DOHH2 (cell line): ENCODE measurements around the gene RAI1.

Experiments used
- H3F3A ChIP-seq: fragments of 200-600 bp; sonication (generic), shearing (Covaris generic); 2 replicates; pipeline ENCODE4 v1.6.0; 2016; ENCODE audit warnings: antibody characterized with exemption, mild to moderate bottlenecking; ENCODE audit not compliant: control insufficient read depth, insufficient read depth
- H3K27ac ChIP-seq: fragments of 200-600 bp; sonication (generic); 2 replicates; pipeline ENCODE4 v1.5.1; 2014; ENCODE audit warnings: low read depth, mild to moderate bottlenecking, low read length, moderate library complexity
- H3K27me3 ChIP-seq: fragments of 200-600 bp; sonication (generic); 2 replicates; pipeline ENCODE4 v1.6.1; 2014; ENCODE audit warnings: mild to moderate bottlenecking, low read length, mixed read lengths; ENCODE audit not compliant: control insufficient read depth
- H3K36me3 ChIP-seq: fragments of 200-600 bp; sonication (generic); 2 replicates; pipeline ENCODE4 v1.6.1; 2014; ENCODE audit warnings: mild to moderate bottlenecking, low read length, moderate library complexity, mixed read lengths; ENCODE audit not compliant: control insufficient read depth
- H3K4me1 ChIP-seq: fragments of 200-600 bp; sonication (generic); 2 replicates; pipeline ENCODE4 v1.6.1; 2014; ENCODE audit warnings: mild to moderate bottlenecking, low read length, mixed read lengths; ENCODE audit not compliant: control insufficient read depth
- H3K4me2 ChIP-seq: fragments of 200-600 bp; sonication (generic); 2 replicates; pipeline ENCODE4 v1.6.0; 2014; ENCODE audit warnings: mild to moderate bottlenecking, low read length, moderate library complexity
- H3K4me3 ChIP-seq: fragments of 200-600 bp; sonication (generic); 2 replicates; pipeline ENCODE4 v1.5.1; 2014; ENCODE audit warnings: mild to moderate bottlenecking, low read length, mixed read lengths
- H3K79me2 ChIP-seq: fragments of 200-600 bp; sonication (generic); 2 replicates; pipeline ENCODE4 v1.6.1; 2014; ENCODE audit warnings: mild to moderate bottlenecking, low read length, mixed read lengths; ENCODE audit not compliant: control insufficient read depth
- H3K9me2 ChIP-seq: fragments of 200-600 bp; sonication (generic); replicated peaks from 2 replicates; pipeline ENCODE4 v1.6.1; 2014; ENCODE audit warnings: mild to moderate bottlenecking, low read length, mixed read lengths; ENCODE audit not compliant: control insufficient read depth
- H3K9me3 ChIP-seq: fragments of 200-600 bp; sonication (generic); 2 replicates; pipeline ENCODE4 v1.6.1; 2014; ENCODE audit warnings: antibody characterized with exemption, low read length, mixed read lengths; ENCODE audit not compliant: control insufficient read depth, insufficient read depth
- H4K20me1 ChIP-seq: fragments of 200-600 bp; sonication (generic); 2 replicates; pipeline ENCODE4 v1.6.0; 2014; ENCODE audit warnings: low read depth, mild to moderate bottlenecking, antibody characterized with exemption, low read length, moderate library complexity; ENCODE audit not compliant: control insufficient read depth, insufficient read depth
- EZH2phosphoT487 ChIP-seq: fragments of 200-600 bp; sonication (generic); IDR thresholded peaks from 2 replicates; pipeline ENCODE4 v1.6.1; 2017; ENCODE audit warnings: borderline replicate concordance, mild to moderate bottlenecking, antibody characterized with exemption, low read length, moderate library complexity, mixed read lengths
- TF ChIP-seq, protein P1 (sequence below): fragments of 200-600 bp; sonication (generic); IDR thresholded peaks from one replicate; pipeline ENCODE4 v1.5.1; 2014; ENCODE audit warnings: antibody characterized with exemption, mild to moderate bottlenecking, low read depth, low read length; ENCODE audit not compliant: poor library complexity, severe bottlenecking

Gene RAI1

DNA sequence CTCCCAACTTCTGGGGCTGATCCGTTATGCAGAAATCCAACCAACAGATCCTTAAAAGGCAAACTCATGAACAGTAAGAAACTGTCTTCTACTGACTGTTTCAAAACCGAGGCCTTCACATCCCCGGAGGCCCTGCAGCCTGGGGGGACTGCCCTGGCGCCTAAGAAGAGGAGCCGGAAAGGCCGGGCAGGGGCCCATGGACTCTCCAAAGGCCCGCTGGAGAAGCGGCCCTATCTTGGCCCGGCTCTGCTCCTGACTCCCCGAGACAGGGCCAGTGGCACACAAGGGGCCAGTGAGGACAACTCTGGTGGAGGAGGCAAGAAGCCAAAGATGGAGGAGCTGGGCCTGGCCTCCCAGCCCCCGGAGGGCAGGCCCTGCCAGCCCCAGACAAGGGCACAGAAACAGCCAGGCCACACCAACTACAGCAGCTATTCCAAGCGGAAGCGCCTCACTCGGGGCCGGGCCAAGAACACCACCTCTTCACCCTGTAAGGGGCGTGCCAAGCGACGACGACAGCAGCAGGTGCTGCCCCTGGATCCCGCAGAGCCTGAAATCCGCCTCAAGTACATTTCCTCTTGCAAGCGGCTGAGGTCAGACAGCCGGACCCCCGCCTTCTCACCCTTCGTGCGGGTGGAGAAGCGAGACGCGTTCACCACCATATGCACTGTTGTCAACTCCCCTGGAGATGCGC is 116.0 kb downstream of the RAI1 start:
- H3F3A ChIP-seq, result no peaks in the 10 kb centered on the region
- no peak overlapping the region for H3K4me3 ChIP-seq
- H3K79me2 ChIP-seq, result no peaks in the 10 kb centered on the region; the same call in 1 of the 2 replicates
- no peak overlapping the region for H3K4me2 ChIP-seq
- H3K9me3 ChIP-seq, result no peaks in the 10 kb centered on the region
- H3K27me3 ChIP-seq, result no peaks in the 10 kb centered on the region
- no peak overlapping the region for H3K27ac ChIP-seq
- no peak for TF ChIP-seq EZH2phosphoT487
- TF ChIP-seq, protein P1, sequence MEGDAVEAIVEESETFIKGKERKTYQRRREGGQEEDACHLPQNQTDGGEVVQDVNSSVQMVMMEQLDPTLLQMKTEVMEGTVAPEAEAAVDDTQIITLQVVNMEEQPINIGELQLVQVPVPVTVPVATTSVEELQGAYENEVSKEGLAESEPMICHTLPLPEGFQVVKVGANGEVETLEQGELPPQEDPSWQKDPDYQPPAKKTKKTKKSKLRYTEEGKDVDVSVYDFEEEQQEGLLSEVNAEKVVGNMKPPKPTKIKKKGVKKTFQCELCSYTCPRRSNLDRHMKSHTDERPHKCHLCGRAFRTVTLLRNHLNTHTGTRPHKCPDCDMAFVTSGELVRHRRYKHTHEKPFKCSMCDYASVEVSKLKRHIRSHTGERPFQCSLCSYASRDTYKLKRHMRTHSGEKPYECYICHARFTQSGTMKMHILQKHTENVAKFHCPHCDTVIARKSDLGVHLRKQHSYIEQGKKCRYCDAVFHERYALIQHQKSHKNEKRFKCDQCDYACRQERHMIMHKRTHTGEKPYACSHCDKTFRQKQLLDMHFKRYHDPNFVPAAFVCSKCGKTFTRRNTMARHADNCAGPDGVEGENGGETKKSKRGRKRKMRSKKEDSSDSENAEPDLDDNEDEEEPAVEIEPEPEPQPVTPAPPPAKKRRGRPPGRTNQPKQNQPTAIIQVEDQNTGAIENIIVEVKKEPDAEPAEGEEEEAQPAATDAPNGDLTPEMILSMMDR, result no peak
- H3K4me1 ChIP-seq, result peaks cover under 1% of the 10 kb centered on the region
- peaks cover 45% of the 10 kb centered on the region for H3K36me3 ChIP-seq
- no peaks in the 10 kb centered on the region for H3K9me2 ChIP-seq
- no peaks in the 10 kb centered on the region for H4K20me1 ChIP-seq

- H3K9me3 ChIP-seq, result no peaks in the 10 kb centered on the region
- H3K4me3 ChIP-seq, result no peak overlapping the region
- no peak overlapping the region for H3K27ac ChIP-seq
- H3K4me1 ChIP-seq, result no peaks in the 10 kb centered on the region
- no peaks in the 10 kb centered on the region for H3F3A ChIP-seq
- H3K27me3 ChIP-seq, result no peaks in the 10 kb centered on the region
- peaks cover 44% of the 10 kb centered on the region for H3K36me3 ChIP-seq
- no peaks in the 10 kb centered on the region for H4K20me1 ChIP-seq
- H3K9me2 ChIP-seq, result no peaks in the 10 kb centered on the region
- no peak overlapping the region for H3K4me2 ChIP-seq
- no peaks in the 10 kb centered on the region for H3K79me2 ChIP-seq
- TF ChIP-seq EZH2phosphoT487, result no peak
- TF ChIP-seq, protein P1, result no peak
Observed at GRCh38 chr17:17798010-17798556, 116.8 kb downstream of the RAI1 start.

DNA sequence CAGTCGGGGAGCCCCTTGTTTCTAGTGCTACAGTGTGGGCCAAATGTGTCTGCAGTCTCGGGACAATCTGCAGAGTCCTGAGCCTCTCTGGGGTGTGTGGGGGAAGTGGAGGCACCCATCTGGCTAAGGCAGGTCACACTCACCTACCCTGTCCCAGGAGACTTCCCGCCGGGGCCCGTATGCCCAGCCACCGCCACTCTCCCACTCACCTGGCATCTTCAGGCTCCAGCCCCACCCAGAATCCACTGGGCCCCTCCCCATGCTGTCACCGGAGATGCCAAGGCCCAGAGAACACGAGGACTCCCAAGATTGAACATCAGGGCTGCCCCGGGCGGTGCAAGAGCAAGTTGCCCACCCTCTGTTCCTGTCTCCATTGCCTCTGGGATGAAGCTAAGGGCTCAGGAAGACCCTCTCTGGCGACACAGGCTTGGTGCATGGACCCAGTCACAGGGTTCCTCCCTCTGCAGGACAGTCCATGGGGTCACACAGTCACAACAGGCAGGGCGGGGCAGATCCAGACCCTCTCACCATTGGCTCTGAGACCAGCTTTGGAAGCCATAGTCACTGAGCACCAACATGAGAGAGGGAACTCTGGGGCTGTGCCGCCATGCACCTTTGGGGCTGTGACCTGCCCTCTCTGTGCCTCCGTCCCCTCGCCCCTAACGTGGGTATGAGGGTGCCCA is 117.5 kb downstream of the RAI1 start:
- H3K9me3 ChIP-seq, result no peaks in the 10 kb centered on the region
- no peak overlapping the region for H3K4me2 ChIP-seq
- no peaks in the 10 kb centered on the region for H3F3A ChIP-seq
- TF ChIP-seq, protein P1, result no peak
- no peak for TF ChIP-seq EZH2phosphoT487
- H3K4me3 ChIP-seq, result no peak overlapping the region
- H3K79me2 ChIP-seq, result no peaks in the 10 kb centered on the region
- peaks cover 42% of the 10 kb centered on the region for H3K36me3 ChIP-seq
- H3K9me2 ChIP-seq, result no peaks in the 10 kb centered on the region
- H3K27ac ChIP-seq, result no peak overlapping the region
- H4K20me1 ChIP-seq, result no peaks in the 10 kb centered on the region
- H3K4me1 ChIP-seq, result no peaks in the 10 kb centered on the region
- no peaks in the 10 kb centered on the region for H3K27me3 ChIP-seq
